ENCODE measurements around the gene ZNF138.
A peak's percentile ranks its signal among the peaks of the same experiment; 100 is the strongest.
"Not testable (repeated sequence)": the region's sequence is repeated elsewhere in the genome, so short reads cannot be mapped to it uniquely, and the experiment has no call there.

Gene ZNF138

GRCh38 chr7:64795176-64795575, 948 bp downstream of the ZNF138 start:
- Histone ChIP-seq H3K36me3 (replicated peaks; ENCODE audit: low read depth, low read length) (peaks cover 23% of the 10 kb centered on the region), H3K4me1 (ENCODE audit: low read length) (peaks cover 26% of the 10 kb centered on the region), H3K79me2 (ENCODE audit: low read length) (peaks cover 55% of the 10 kb centered on the region), H3K27me3 (ENCODE audit: low read depth, low read length) (no peaks in the 10 kb centered on the region), H3K9me3 (ENCODE audit: insufficient read depth, low read length) (no peaks in the 10 kb centered on the region), H3K9ac (ENCODE audit: low read length) (peak overlapping the region; percentile 76), H3K4me3 (ENCODE audit: low read length) (peak overlapping the region; percentile 89), H4K20me1 (ENCODE audit: insufficient read depth, low read length) (0 out of 2 replicates have a peak, but pooled peaks cover 8% of the 10 kb centered on the region), H3K27ac (ENCODE audit: low read length) (no peak overlapping the region), H3K4me2 (ENCODE audit: low read length) (peak overlapping the region; percentile 81), H2AFZ (ENCODE audit: low read depth, low read length) (no peak overlapping the region)
- TF ChIP-seq, protein P1, sequence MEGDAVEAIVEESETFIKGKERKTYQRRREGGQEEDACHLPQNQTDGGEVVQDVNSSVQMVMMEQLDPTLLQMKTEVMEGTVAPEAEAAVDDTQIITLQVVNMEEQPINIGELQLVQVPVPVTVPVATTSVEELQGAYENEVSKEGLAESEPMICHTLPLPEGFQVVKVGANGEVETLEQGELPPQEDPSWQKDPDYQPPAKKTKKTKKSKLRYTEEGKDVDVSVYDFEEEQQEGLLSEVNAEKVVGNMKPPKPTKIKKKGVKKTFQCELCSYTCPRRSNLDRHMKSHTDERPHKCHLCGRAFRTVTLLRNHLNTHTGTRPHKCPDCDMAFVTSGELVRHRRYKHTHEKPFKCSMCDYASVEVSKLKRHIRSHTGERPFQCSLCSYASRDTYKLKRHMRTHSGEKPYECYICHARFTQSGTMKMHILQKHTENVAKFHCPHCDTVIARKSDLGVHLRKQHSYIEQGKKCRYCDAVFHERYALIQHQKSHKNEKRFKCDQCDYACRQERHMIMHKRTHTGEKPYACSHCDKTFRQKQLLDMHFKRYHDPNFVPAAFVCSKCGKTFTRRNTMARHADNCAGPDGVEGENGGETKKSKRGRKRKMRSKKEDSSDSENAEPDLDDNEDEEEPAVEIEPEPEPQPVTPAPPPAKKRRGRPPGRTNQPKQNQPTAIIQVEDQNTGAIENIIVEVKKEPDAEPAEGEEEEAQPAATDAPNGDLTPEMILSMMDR (IDR thresholded peaks at IDR 0.05; ENCODE audit: low read depth, low read length), result no peak
- no peak for TF ChIP-seq EZH2phosphoT487 (IDR thresholded peaks at IDR 0.05; ENCODE audit: low read depth)

DNA sequence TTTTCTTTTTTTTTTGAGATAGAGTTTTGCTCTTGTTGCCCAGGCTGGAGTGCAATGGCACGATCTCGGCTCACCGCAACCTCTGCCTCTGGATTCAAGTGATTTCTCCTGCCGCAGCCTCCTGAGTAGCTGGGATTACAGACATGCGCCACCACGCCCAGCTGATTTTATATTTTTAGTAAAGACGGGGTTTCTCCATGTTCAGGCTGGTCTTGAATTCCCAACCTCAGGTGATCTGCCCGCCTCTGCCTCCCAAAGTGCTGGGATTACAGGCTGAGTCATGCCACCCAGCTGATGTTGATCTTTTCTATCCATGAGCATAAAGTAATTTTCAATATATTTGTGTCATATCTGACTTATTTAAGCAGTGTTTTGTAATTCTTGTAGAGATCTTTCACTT, 4.9 kb downstream of the ZNF138 start:
- H3K4me1 ChIP-seq (ENCODE audit: low read length), result peaks cover 21% of the 10 kb centered on the region
- H3K27ac ChIP-seq (ENCODE audit: low read length); H3K4me2 ChIP-seq (ENCODE audit: low read length); H3K9me3 ChIP-seq (ENCODE audit: insufficient read depth, low read length); H3K27me3 ChIP-seq (ENCODE audit: low read depth, low read length); H4K20me1 ChIP-seq (ENCODE audit: insufficient read depth, low read length); H3K4me3 ChIP-seq (ENCODE audit: low read length); H3K9ac ChIP-seq (ENCODE audit: low read length); H2AFZ ChIP-seq (ENCODE audit: low read depth, low read length): not testable (repeated sequence)
- H3K79me2 ChIP-seq (ENCODE audit: low read length), result peaks cover 87% of the 10 kb centered on the region
- H3K36me3 ChIP-seq (replicated peaks; ENCODE audit: low read depth, low read length), result peaks cover 55% of the 10 kb centered on the region

DNA sequence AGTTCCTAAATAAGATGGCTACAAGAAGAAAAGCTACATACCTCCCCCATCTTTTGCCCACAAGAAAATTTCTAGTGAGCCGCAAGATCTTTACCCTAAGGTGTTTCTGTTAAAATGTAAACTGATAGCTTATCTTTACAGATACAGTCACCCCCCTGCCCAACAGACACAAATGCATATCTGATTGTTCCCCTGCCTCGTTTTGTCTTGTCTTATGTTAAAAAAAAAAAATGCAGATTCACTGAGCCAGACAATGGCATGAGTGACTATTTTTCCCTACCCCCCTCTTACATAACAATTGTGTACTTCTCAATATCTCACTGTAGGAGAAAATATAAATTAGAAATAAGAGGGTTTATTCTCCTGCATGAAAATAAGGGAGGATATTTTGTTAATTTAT, 8.5 kb downstream of the ZNF138 start:
- H3K36me3 ChIP-seq (replicated peaks; ENCODE audit: low read depth, low read length), result peaks cover 59% of the 10 kb centered on the region
- H3K4me3 ChIP-seq (ENCODE audit: low read length), result no peak overlapping the region
- H3K27ac ChIP-seq (ENCODE audit: low read length), result no peak overlapping the region
- no peak overlapping the region for H2AFZ ChIP-seq (ENCODE audit: low read depth, low read length)
- H3K79me2 ChIP-seq (ENCODE audit: low read length), result peaks cover 61% of the 10 kb centered on the region
- H3K27me3 ChIP-seq (ENCODE audit: low read depth, low read length), result no peaks in the 10 kb centered on the region
- H3K9me3 ChIP-seq (ENCODE audit: insufficient read depth, low read length), result no peaks in the 10 kb centered on the region; the same call in 1 of the 2 replicates
- H3K4me1 ChIP-seq (ENCODE audit: low read length), result no peaks in the 10 kb centered on the region
- no peak overlapping the region for H3K4me2 ChIP-seq (ENCODE audit: low read length)
- H3K9ac ChIP-seq (ENCODE audit: low read length), result no peak overlapping the region
- no peaks in the 10 kb centered on the region for H4K20me1 ChIP-seq (ENCODE audit: insufficient read depth, low read length)
- TF ChIP-seq, protein P1 (IDR thresholded peaks at IDR 0.05; ENCODE audit: low read depth, low read length), result no peak
- TF ChIP-seq EZH2phosphoT487 (IDR thresholded peaks at IDR 0.05; ENCODE audit: low read depth), result no peak

GRCh38 chr7:64807731-64808365, 13.6 kb downstream of the ZNF138 start:
- Histone ChIP-seq H3K4me1 (ENCODE audit: low read length) (no peaks in the 10 kb centered on the region), H2AFZ (ENCODE audit: low read depth, low read length) (no peak overlapping the region), H3K27me3 (ENCODE audit: low read depth, low read length) (no peaks in the 10 kb centered on the region), H3K4me2 (ENCODE audit: low read length) (no peak overlapping the region), H3K4me3 (ENCODE audit: low read length) (no peak overlapping the region), H3K79me2 (ENCODE audit: low read length) (peaks cover 10% of the 10 kb centered on the region; the same call in 1 of the 2 replicates), H3K36me3 (replicated peaks; ENCODE audit: low read depth, low read length) (peaks cover 34% of the 10 kb centered on the region), H4K20me1 (ENCODE audit: insufficient read depth, low read length) (no peaks in the 10 kb centered on the region), H3K9ac (ENCODE audit: low read length) (no peak overlapping the region), H3K27ac (ENCODE audit: low read length) (no peak overlapping the region), H3K9me3 (ENCODE audit: insufficient read depth, low read length) (no peaks in the 10 kb centered on the region; the same call in 1 of the 2 replicates)
- TF ChIP-seq, protein P1 (IDR thresholded peaks at IDR 0.05; ENCODE audit: low read depth, low read length), result no peak
- TF ChIP-seq EZH2phosphoT487 (IDR thresholded peaks at IDR 0.05; ENCODE audit: low read depth), result no peak
